IMR-90 (cell line): Measurements from ENCODE around the gene PTRHD1. TPM values are rescaled to one million over a fixed set of nuclear protein-coding genes. Genes with fewer than 3 reads are reported as not detected.
A peak's percentile ranks its signal among the peaks of the same experiment; 100 is the strongest.

Experiments
- ATAC-seq: fragments of 200-7000 bp; cut with Tn5 transposase; 2 replicates; pipeline ENCODE4 v1.9.1; 2020; ENCODE audit warnings: low read depth, mild to moderate bottlenecking, moderate library complexity
- BruUV-seq: library from RNA; stranded (reverse); fragments of 400-500 nt; replicated peaks from 2 replicates; lab custom pipeline; 2021; lab: Mats Ljungman, UMichigan
- CTCF ChIA-PET: fragments of 300-600 bp; formaldehyde crosslinking; extraction: SDS; loops from one replicate; lab custom pipeline; 2021; ENCODE audit warnings: antibody characterized with exemption; lab: Yijun Ruan, JAX
- POLR2A ChIA-PET: fragments of 300-600 bp; sonication (Branson Sonifier 250); formaldehyde crosslinking; loops from one replicate; lab custom pipeline; 2022; ENCODE audit warnings: antibody characterized with exemption; ENCODE audit not compliant: unreplicated experiment; lab: Charles Lee
- DNase-seq: peaks from one replicate; pipeline ENCODE4 v3.0.0; 2013
- H2AFZ ChIP-seq: replicated peaks from 2 replicates; pipeline ENCODE3; 2013; ENCODE audit warnings: low read length, mild to moderate bottlenecking; ENCODE audit not compliant: poor library complexity
- H2AK5ac ChIP-seq: 2 replicates; pipeline ENCODE4 v1.6.1; 2013; ENCODE audit warnings: low read depth, low read length, inconsistent platforms
- H2AK9ac ChIP-seq: replicated peaks from 2 replicates; pipeline ENCODE3; 2013; ENCODE audit warnings: mild to moderate bottlenecking, low read depth, low read length, moderate library complexity; ENCODE audit not compliant: poor library complexity
- H2BK120ac ChIP-seq: 2 replicates; pipeline ENCODE4 v1.6.1; 2013; ENCODE audit warnings: low read depth, low read length, inconsistent platforms
- H2BK15ac ChIP-seq: 3 replicates; pipeline ENCODE4 v1.6.1; 2013; ENCODE audit warnings: low read depth, low read length, inconsistent platforms
- H2BK20ac ChIP-seq: 2 replicates; pipeline ENCODE4 v1.6.1; 2013; ENCODE audit warnings: low read depth, mild to moderate bottlenecking, inconsistent platforms, low read length, moderate library complexity
- H2BK5ac ChIP-seq: 2 replicates; pipeline ENCODE4 v1.6.1; 2013; ENCODE audit warnings: mild to moderate bottlenecking, low read depth, low read length, inconsistent platforms; ENCODE audit not compliant: poor library complexity, severe bottlenecking
- H3K14ac ChIP-seq: replicated peaks from 2 replicates; pipeline ENCODE4 v1.6.1; 2013; ENCODE audit warnings: low read depth, low read length, inconsistent platforms
- H3K18ac ChIP-seq: 2 replicates; pipeline ENCODE4 v1.6.1; 2013; ENCODE audit warnings: low read depth, low read length, control low read depth
- H3K23ac ChIP-seq: 2 replicates; pipeline ENCODE4 v1.6.1; 2013; ENCODE audit warnings: low read depth, low read length, inconsistent platforms
- H3K27ac ChIP-seq: 2 replicates; pipeline ENCODE4 v1.5.1; 2013; ENCODE audit warnings: mild to moderate bottlenecking, control low read depth, low read length; ENCODE audit not compliant: insufficient read depth
- H3K27me3 ChIP-seq: 2 replicates; pipeline ENCODE4 v1.6.1; 2013; ENCODE audit warnings: low read length; ENCODE audit not compliant: control insufficient read depth, insufficient read depth
- H3K36me3 ChIP-seq: 2 replicates; pipeline ENCODE4 v1.6.1; 2013; ENCODE audit warnings: low read length, mixed read lengths; ENCODE audit not compliant: control insufficient read depth, insufficient read depth
- H3K4ac ChIP-seq: 2 replicates; pipeline ENCODE4 v1.6.1; 2013; ENCODE audit warnings: low read depth, low read length, inconsistent platforms
- H3K4me1 ChIP-seq: 2 replicates; pipeline ENCODE4 v1.6.1; 2013; ENCODE audit warnings: low read length, mixed read lengths; ENCODE audit not compliant: control insufficient read depth, insufficient read depth
- H3K4me2 ChIP-seq: 2 replicates; pipeline ENCODE4 v1.6.1; 2013; ENCODE audit warnings: low read depth, mild to moderate bottlenecking, control low read depth, low read length, moderate library complexity
- H3K4me3 ChIP-seq: 2 replicates; pipeline ENCODE4 v1.5.1; 2013; ENCODE audit warnings: low read depth, mild to moderate bottlenecking, control low read depth, low read length, moderate library complexity; ENCODE audit not compliant: insufficient read depth
- H3K56ac ChIP-seq: 2 replicates; pipeline ENCODE4 v1.6.1; 2013; ENCODE audit warnings: low read length, inconsistent platforms; ENCODE audit not compliant: insufficient read depth; ENCODE audit errors: extremely low read depth
- H3K79me1 ChIP-seq, 2 experiments: 2 replicates each; pipeline ENCODE4 v1.6.1; 2013; ENCODE audit warnings: low read length in 2 of 2, inconsistent platforms in 1 of 2, low read depth in 1 of 2
- H3K9ac ChIP-seq: 2 replicates; pipeline ENCODE4 v1.6.1; 2013; ENCODE audit warnings: low read depth, low read length, control low read depth
- H3K9me1 ChIP-seq: 2 replicates; pipeline ENCODE4 v1.6.1; 2013; ENCODE audit warnings: low read length, inconsistent platforms; ENCODE audit not compliant: insufficient read depth
- H3K9me3 ChIP-seq: 2 replicates; pipeline ENCODE4 v1.6.1; 2013; ENCODE audit warnings: low read length; ENCODE audit not compliant: control insufficient read depth, insufficient read depth
- H4K20me1 ChIP-seq: 2 replicates; pipeline ENCODE4 v1.6.1; 2013; ENCODE audit warnings: low read length, inconsistent platforms; ENCODE audit not compliant: insufficient read depth
- H4K5ac ChIP-seq: 2 replicates; pipeline ENCODE4 v1.6.1; 2013; ENCODE audit warnings: mild to moderate bottlenecking, low read depth, low read length, control low read depth
- H4K8ac ChIP-seq, 2 experiments: 2 replicates each; pipeline ENCODE4 v1.6.1; 2013; ENCODE audit warnings: low read depth in 2 of 2, low read length in 2 of 2, control low read depth in 1 of 2, inconsistent platforms in 1 of 2
- H4K91ac ChIP-seq: 2 replicates; pipeline ENCODE4 v1.6.1; 2013; ENCODE audit warnings: low read depth, low read length, inconsistent platforms; ENCODE audit not compliant: insufficient read depth
- CHD1 ChIP-seq: IDR thresholded peaks from 2 replicates; pipeline ENCODE4 v1.6.1; 2012; ENCODE audit warnings: low read depth, low read length, improper control_type of control experiment
- MAFK ChIP-seq: IDR thresholded peaks from 2 replicates; pipeline ENCODE4 v1.6.1; 2012; ENCODE audit warnings: low read depth, low read length, improper control_type of control experiment
- NFE2L2 ChIP-seq: fragments of 150-350 bp; IDR thresholded peaks from 2 replicates; pipeline ENCODE4 v1.6.1; 2016; ENCODE audit warnings: low read depth, mild to moderate bottlenecking, low read length
- WGBS, 2 experiments: methylation state at CpG; one replicate each; pipeline versions ENCODE4 v1.1.5 to v1.1.7; 2013; ENCODE audit warnings: missing lambda C conversion rate in 2 of 2; ENCODE audit not compliant: insufficient read length in 1 of 2; ENCODE audit errors: extremely low coverage in 2 of 2; 5-methylcytosine and 5-hydroxymethylcytosine counted together
- dilution Hi-C: fragments of 300-500 bp; cut with HindIII; formaldehyde crosslinking; loops from one replicate; pipeline ENCODE4 v1.14.3; 2018; ENCODE audit warnings: low sequenced_read_pairs; ENCODE audit not compliant: unreplicated experiment
- in situ Hi-C: fragments of 300-500 bp; cut with MboI; formaldehyde crosslinking; loops from 3 replicates; pipeline ENCODE4 v1.14.3; 2019; ENCODE audit warnings: low sequenced_read_pairs, inconsistent platforms, mixed read lengths
- intact Hi-C: fragments of 100-400 bp; cut with micrococcal nuclease; formaldehyde crosslinking; loops from 2 replicates; pipeline ENCODE4 v1.10.0; 2022
- polyA plus RNA-seq, 3 experiments: library from polyadenylated mRNA; depleted of rRNA; stranded (reverse); fragments of >200 nt; gene quantifications; 2 replicates each; pipeline ENCODE4 v1.2.3, GENCODE V29; 2012; ENCODE audit warnings: low replicate concordance in 1 of 3
- total RNA-seq: library from RNA; depleted of rRNA; stranded (reverse); fragments of >200 nt; gene quantifications from 2 replicates; pipeline ENCODE4 v1.2.3, GENCODE V29; 2012

The PTRHD1 gene
- total and polyA plus RNA-seq, 2 of the 4 experiments (the other 2 are of a cell fraction), result 11.7 to 30.9 TPM

GRCh38 chr2:24818721-24819167, 25.6 kb upstream of the PTRHD1 start:
- 0 out of 2 replicates have a peak overlapping the region, but pooled peaks have one; percentile 5 for H3K18ac ChIP-seq
- peaks cover 16% of the 10 kb centered on the region for H3K9me1 ChIP-seq
- ATAC-seq, result peak; percentile 46
- peaks cover 34 to 67% of the 10 kb centered on the region in 2 experiments for H3K79me1 ChIP-seq
- H2AK9ac ChIP-seq, result peak overlapping the region; percentile 92
- peak overlapping the region; percentile 33; the same call in 1 of the 2 replicates for H4K5ac ChIP-seq
- peak overlapping the region; percentile 79 for H3K4ac ChIP-seq
- in situ Hi-C loops, result no loop called here
- peak overlapping the region; percentile 75 for H3K23ac ChIP-seq
- no peak overlapping the region for H3K56ac ChIP-seq
- BruUV-seq, result no TSS peak
- peak overlapping the region; percentile 17; the same call in 1 of the 2 replicates for H3K27ac ChIP-seq
- no peaks in the 10 kb centered on the region for H3K27me3 ChIP-seq
- peak overlapping the region; percentile 58 for H2BK120ac ChIP-seq
- dilution Hi-C loops, result no loop called here
- H2AK5ac ChIP-seq, result peak overlapping the region; percentile 54
- H2BK5ac ChIP-seq, result peak overlapping the region; percentile 49
- 0% methylated on average over 1 of the region's 9 CpGs; no CpG with 5 or more reads in 1 of the 2 experiments for WGBS, 2 experiments
- peak overlapping the region; percentile 72; the same call in 1 of the 2 replicates for H3K14ac ChIP-seq
- TF ChIP-seq NFE2L2 (peak; percentile 85), CHD1 (no peak), MAFK (peak; percentile 62)
- intact Hi-C loops, result no loop called here
- ChIA-PET CTCF (interaction anchor here (0.5 to 0.6 kb wide), 3 partner anchors 204 to 802 kb away, joined by 3 to 4 read pairs (median 4); no protein-coding TSS in a partner anchor), POLR2A (interaction anchor here (0.6 kb wide), 1 partner anchor 245 kb away, joined by 3 read pairs; no protein-coding TSS in a partner anchor)
- H3K4me3 ChIP-seq, result no peak overlapping the region
- H2BK20ac ChIP-seq, result peak overlapping the region; percentile 54
- H2AFZ ChIP-seq, result peak overlapping the region; percentile 59
- H4K20me1 ChIP-seq, result peaks cover 5% of the 10 kb centered on the region; the same call in 1 of the 2 replicates
- H3K9me3 ChIP-seq, result no peaks in the 10 kb centered on the region
- H4K91ac ChIP-seq, result peak overlapping the region; percentile 82
- H4K8ac ChIP-seq, result peak overlapping the region; percentile 60 to 66; a peak in 3 of 4 replicates
- peak; percentile 63 for DNase-seq
- H3K4me1 ChIP-seq, result peaks cover 17% of the 10 kb centered on the region
- H3K4me2 ChIP-seq, result no peak overlapping the region
- H3K36me3 ChIP-seq, result peaks cover 45% of the 10 kb centered on the region
- no peak overlapping the region for H3K9ac ChIP-seq
- H2BK15ac ChIP-seq, result peak overlapping the region; percentile 61; the same call in 1 of the 3 replicates
